Measurements from ENCODE around the gene DGUOK. TPM values are rescaled to one million over a fixed set of nuclear protein-coding genes. Genes with fewer than 3 reads are reported as not detected.

DGUOK gene
- total and polyA plus RNA-seq, 2 donors (not counting 1 experiment from before 2014, with no cell fraction given), result 54.3 to 93.7 TPM

GRCh38 chr2:73944714-73945113 lies 18.0 kb downstream of the DGUOK start:
- Histone ChIP-seq H4K20me1 (ENCODE audit: control insufficient read depth, extremely low read depth, insufficient read depth, low read length) (peaks cover 5% of the 10 kb centered on the region), H3K9me3 (ENCODE audit: control insufficient read depth, insufficient read depth, low read depth, low read length) (no peaks in the 10 kb centered on the region), H3K4me2 (ENCODE audit: extremely low read depth, insufficient read depth, low read length) (no peak overlapping the region), H3K9ac (ENCODE audit: insufficient read depth, low read length) (no peak overlapping the region), H3K79me2 (ENCODE audit: control insufficient read depth, insufficient read depth, low read length) (peaks cover 31% of the 10 kb centered on the region), H3K4me3 (replicated peaks in 1 of 4; ENCODE audit: control extremely low read depth in 1 of 4, insufficient read depth in 1 of 4, low read depth in 3 of 4, low read length in 4 of 4) (no peak overlapping the region), H3K27ac (ENCODE audit: insufficient read depth, low read length) (no peak overlapping the region), H2AFZ (ENCODE audit: low read length) (no peak overlapping the region), H3K27me3 (ENCODE audit: control insufficient read depth, insufficient read depth, low read length) (no peaks in the 10 kb centered on the region), H3K4me1 (ENCODE audit: control insufficient read depth, extremely low read depth, insufficient read depth, low read length) (peaks cover under 1% of the 10 kb centered on the region), H3K36me3 (ENCODE audit: control insufficient read depth, insufficient read depth, low read length) (peaks cover 7% of the 10 kb centered on the region)
- DNase-seq (ENCODE audit: low read depth in 2 of 2), result no peak
- TF ChIP-seq, protein P1, sequence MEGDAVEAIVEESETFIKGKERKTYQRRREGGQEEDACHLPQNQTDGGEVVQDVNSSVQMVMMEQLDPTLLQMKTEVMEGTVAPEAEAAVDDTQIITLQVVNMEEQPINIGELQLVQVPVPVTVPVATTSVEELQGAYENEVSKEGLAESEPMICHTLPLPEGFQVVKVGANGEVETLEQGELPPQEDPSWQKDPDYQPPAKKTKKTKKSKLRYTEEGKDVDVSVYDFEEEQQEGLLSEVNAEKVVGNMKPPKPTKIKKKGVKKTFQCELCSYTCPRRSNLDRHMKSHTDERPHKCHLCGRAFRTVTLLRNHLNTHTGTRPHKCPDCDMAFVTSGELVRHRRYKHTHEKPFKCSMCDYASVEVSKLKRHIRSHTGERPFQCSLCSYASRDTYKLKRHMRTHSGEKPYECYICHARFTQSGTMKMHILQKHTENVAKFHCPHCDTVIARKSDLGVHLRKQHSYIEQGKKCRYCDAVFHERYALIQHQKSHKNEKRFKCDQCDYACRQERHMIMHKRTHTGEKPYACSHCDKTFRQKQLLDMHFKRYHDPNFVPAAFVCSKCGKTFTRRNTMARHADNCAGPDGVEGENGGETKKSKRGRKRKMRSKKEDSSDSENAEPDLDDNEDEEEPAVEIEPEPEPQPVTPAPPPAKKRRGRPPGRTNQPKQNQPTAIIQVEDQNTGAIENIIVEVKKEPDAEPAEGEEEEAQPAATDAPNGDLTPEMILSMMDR (conservative IDR thresholded peaks at IDR 0.05 in 1 of 2, IDR thresholded peaks at IDR 0.05 in 1 of 2; ENCODE audit: low read depth in 1 of 2, low read length in 2 of 2), result no peak
- no peak for TF ChIP-seq EZH2 (IDR thresholded peaks at IDR 0.05; ENCODE audit: low read length, missing control alignments)

GRCh38 chr2:73946215-73946614 lies 19.5 kb downstream of the DGUOK start:
- no peak for DNase-seq (ENCODE audit: low read depth in 2 of 2)
- Histone ChIP-seq H3K27ac (ENCODE audit: insufficient read depth, low read length) (no peak overlapping the region), H3K9me3 (ENCODE audit: control insufficient read depth, insufficient read depth, low read depth, low read length) (no peaks in the 10 kb centered on the region), H3K27me3 (ENCODE audit: control insufficient read depth, insufficient read depth, low read length) (no peaks in the 10 kb centered on the region), H3K4me2 (ENCODE audit: extremely low read depth, insufficient read depth, low read length) (no peak overlapping the region), H3K9ac (ENCODE audit: insufficient read depth, low read length) (no peak overlapping the region), H4K20me1 (ENCODE audit: control insufficient read depth, extremely low read depth, insufficient read depth, low read length) (peaks cover 5% of the 10 kb centered on the region), H3K4me3 (replicated peaks in 1 of 4; ENCODE audit: control extremely low read depth in 1 of 4, insufficient read depth in 1 of 4, low read depth in 3 of 4, low read length in 4 of 4) (no peak overlapping the region), H3K79me2 (ENCODE audit: control insufficient read depth, insufficient read depth, low read length) (peaks cover 18% of the 10 kb centered on the region), H3K4me1 (ENCODE audit: control insufficient read depth, extremely low read depth, insufficient read depth, low read length) (no peaks in the 10 kb centered on the region), H3K36me3 (ENCODE audit: control insufficient read depth, insufficient read depth, low read length) (peaks cover 10% of the 10 kb centered on the region), H2AFZ (ENCODE audit: low read length) (no peak overlapping the region)
- TF ChIP-seq, protein P1 (conservative IDR thresholded peaks at IDR 0.05 in 1 of 2, IDR thresholded peaks at IDR 0.05 in 1 of 2; ENCODE audit: low read depth in 1 of 2, low read length in 2 of 2), result no peak
- TF ChIP-seq EZH2 (IDR thresholded peaks at IDR 0.05; ENCODE audit: low read length, missing control alignments), result no peak

DNA sequence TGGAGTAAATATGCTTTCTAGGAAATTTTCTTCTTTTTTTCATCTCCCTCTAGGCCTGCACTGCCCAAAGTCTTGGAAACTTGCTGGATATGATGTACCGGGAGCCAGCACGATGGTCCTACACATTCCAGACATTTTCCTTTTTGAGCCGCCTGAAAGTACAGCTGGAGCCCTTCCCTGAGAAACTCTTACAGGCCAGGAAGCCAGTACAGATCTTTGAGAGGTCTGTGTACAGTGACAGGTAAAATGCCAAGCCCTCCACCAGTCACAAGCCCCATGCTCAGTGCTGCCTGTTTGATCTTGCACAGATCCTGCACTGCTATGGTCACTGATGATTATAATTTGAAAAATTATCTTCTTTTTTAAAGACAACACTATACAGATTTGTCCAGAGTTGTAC lies 20.0 kb downstream of the DGUOK start:
- Histone ChIP-seq H4K20me1 (ENCODE audit: control insufficient read depth, extremely low read depth, insufficient read depth, low read length) (peaks cover 4% of the 10 kb centered on the region), H3K4me2 (ENCODE audit: extremely low read depth, insufficient read depth, low read length) (no peak overlapping the region), H3K27me3 (ENCODE audit: control insufficient read depth, insufficient read depth, low read length) (no peaks in the 10 kb centered on the region), H3K27ac (ENCODE audit: insufficient read depth, low read length) (no peak overlapping the region), H3K79me2 (ENCODE audit: control insufficient read depth, insufficient read depth, low read length) (peaks cover 15% of the 10 kb centered on the region), H3K9me3 (ENCODE audit: control insufficient read depth, insufficient read depth, low read depth, low read length) (no peaks in the 10 kb centered on the region), H2AFZ (ENCODE audit: low read length) (no peak overlapping the region), H3K4me1 (ENCODE audit: control insufficient read depth, extremely low read depth, insufficient read depth, low read length) (no peaks in the 10 kb centered on the region), H3K4me3 (replicated peaks in 1 of 4; ENCODE audit: control extremely low read depth in 1 of 4, insufficient read depth in 1 of 4, low read depth in 3 of 4, low read length in 4 of 4) (no peak overlapping the region), H3K36me3 (ENCODE audit: control insufficient read depth, insufficient read depth, low read length) (peaks cover 10% of the 10 kb centered on the region), H3K9ac (ENCODE audit: insufficient read depth, low read length) (no peak overlapping the region)
- no peak for TF ChIP-seq EZH2 (IDR thresholded peaks at IDR 0.05; ENCODE audit: low read length, missing control alignments)
- TF ChIP-seq, protein P1 (conservative IDR thresholded peaks at IDR 0.05 in 1 of 2, IDR thresholded peaks at IDR 0.05 in 1 of 2; ENCODE audit: low read depth in 1 of 2, low read length in 2 of 2), result no peak
- no peak for DNase-seq (ENCODE audit: low read depth in 2 of 2)

All from fibroblast of lung (primary cell).